Measurements from ENCODE around the gene ABI1.

- TF ChIP-seq MYBL2 (IDR thresholded peaks at IDR 0.05; ENCODE audit: low read depth) (no peak), MYBL2 (CRISPR knock-in tag; IDR thresholded peaks at IDR 0.05; ENCODE audit: borderline replicate concordance) (no peak), ZBTB7A (IDR thresholded peaks at IDR 0.05; ENCODE audit: borderline replicate concordance, control insufficient read depth, low read depth, low read length) (no peak), RBM39 (optimal IDR thresholded peaks at IDR 0.05; ENCODE audit: low read depth, low read length) (no peak), POLR2A (conservative IDR thresholded peaks at IDR 0.05) (0 out of 2 replicates have a peak, but pooled peaks have one; percentile 25), CTCF (IDR thresholded peaks at IDR 0.05 in 2 of 3, conservative IDR thresholded peaks at IDR 0.05 in 1 of 3; ENCODE audit: insufficient read depth in 2 of 3, low read depth in 1 of 3, low read length in 3 of 3) (no peak), TRIM28 (IDR thresholded peaks at IDR 0.05) (no peak), ZBTB8A (IDR thresholded peaks at IDR 0.05; ENCODE audit: partially characterized antibody) (no peak)
Measured at GRCh38 chr10:26743841-26744240, 116.9 kb downstream of the ABI1 start.
